Measurements from ENCODE around the gene DGKD. TPM values are rescaled to one million over a fixed set of nuclear protein-coding genes. Genes with fewer than 3 reads are reported as not detected.

The DGKD gene
- total and polyA plus RNA-seq, 10 of the 15 experiments (the other 5 are each of a cell fraction or from before 2014, with no cell fraction given) = 2.7 to 81.9 (median 27.0) TPM

GRCh38 chr2:233399306-233400225, 45.3 kb downstream of the DGKD start:
- no TSS peak for BruUV-seq (replicated peaks)
- no peak overlapping the region for H3K9ac ChIP-seq (ENCODE audit: control insufficient read depth, insufficient read depth, low read length)
- peaks cover 3% of the 10 kb centered on the region in 2 experiments for H3K36me3 ChIP-seq (ENCODE audit: control insufficient read depth in 2 of 2, insufficient read depth in 2 of 2, low read length in 1 of 2)
- no peak overlapping the region for H3K27ac ChIP-seq (ENCODE audit: control insufficient read depth, insufficient read depth)
- intact Hi-C loops (cut with micrococcal nuclease; ENCODE audit: unreplicated experiment) = no loop called here
- H3K4me2 ChIP-seq (ENCODE audit: control insufficient read depth, insufficient read depth) = no peak overlapping the region
- POLR2A ChIA-PET = no interaction called here
- CTCF ChIA-PET = interaction anchor here (9.9 to 10.8 kb wide), 2 partner anchors 22 to 46 kb away, joined by 135 to 215 read pairs; no protein-coding TSS in a partner anchor
- FAIRE-seq (no peak), DNase-seq (ENCODE audit: low read depth, low spot score) (no peak), ATAC-seq (no peak)
- H3K4me1 ChIP-seq (ENCODE audit: control insufficient read depth, insufficient read depth, low read length) = no peaks in the 10 kb centered on the region
- H4K20me1 ChIP-seq (ENCODE audit: control insufficient read depth, insufficient read depth) = no peaks in the 10 kb centered on the region
- no peak overlapping the region for H3K4me3 ChIP-seq
- no peaks in the 10 kb centered on the region for H3K9me3 ChIP-seq (replicated peaks; ENCODE audit: control insufficient read depth, insufficient read depth, low read length)
- no peaks in the 10 kb centered on the region for H3K79me2 ChIP-seq (ENCODE audit: control insufficient read depth, insufficient read depth, low read length)
- 0 out of 2 replicates have a peak, but pooled peaks have one; percentile 8 for TF ChIP-seq RAD21 (IDR thresholded peaks at IDR 0.05; ENCODE audit: insufficient read depth, low read depth, low read length)
- no peak for TF ChIP-seq NKRF (conservative IDR thresholded peaks at IDR 0.05)
- WGBS (ENCODE audit: insufficient coverage, insufficient replicate concordance, low lambda C conversion rate, missing lambda C conversion rate) = 63% methylated on average over 7 of the region's 8 CpGs
- no peak overlapping the region for H2AFZ ChIP-seq (ENCODE audit: control insufficient read depth, low read depth, low read length)
- SMC1A ChIA-PET (ENCODE audit: uncharacterized antibody, unreplicated experiment) = interaction anchor here (1.0 kb wide), 1 partner anchor 19 kb away, joined by 3 read pairs; no protein-coding TSS in a partner anchor
- H3K27me3 ChIP-seq (replicated peaks in 1 of 2; ENCODE audit: control insufficient read depth in 2 of 2, insufficient read depth in 2 of 2, low read length in 1 of 2) = no peaks in the 10 kb centered on the region
- in situ Hi-C loops (cut with MboI) = no loop called here
- RAD21 ChIA-PET (ENCODE audit: unreplicated experiment) = interaction anchor here (1.1 kb wide), 1 partner anchor 44 kb away, joined by 8 read pairs; no protein-coding TSS in a partner anchor
